Sigmoid colon (tissue), 4 donors: ENCODE results near the gene RALB.

Experiments used
- CTCF ChIP-seq, 4 experiments: fragments of 450-650 bp in 3 of 4; fragments of 200-600 bp in 1 of 4; IDR thresholded peaks; one replicate each; pipeline ENCODE4 v1.5.1; 2016 to 2019; ENCODE audit warnings: antibody characterized with exemption in 4 of 4, mild to moderate bottlenecking in 3 of 4, moderate library complexity in 2 of 4
- POLR2A ChIP-seq, 2 donors: fragments of 450-650 bp; IDR thresholded peaks; one replicate each; pipeline ENCODE4 v1.6.1; 2016; ENCODE audit warnings: antibody characterized with exemption in 2 of 2, mild to moderate bottlenecking in 2 of 2, moderate library complexity in 2 of 2
- POLR2AphosphoS5 ChIP-seq, 4 donors: sonication (generic); formaldehyde crosslinking; IDR thresholded peaks; one replicate each; pipeline ENCODE4 v1.6.1; 2017; ENCODE audit warnings: antibody characterized with exemption in 4 of 4

- TF ChIP-seq POLR2A (IDR thresholded peaks at IDR 0.05): no peak
- no peak for TF ChIP-seq CTCF (IDR thresholded peaks at IDR 0.05)
- no peak for TF ChIP-seq POLR2AphosphoS5 (IDR thresholded peaks at IDR 0.05)
These were observed 15.2 kb upstream of the RALB start for GRCh38 chr2:120237491-120237902.
